GM12891 (cell line): ENCODE results near the gene AGBL1.

Source experiments
- DNase-seq: peaks from one replicate; pipeline ENCODE4 v3.0.0; 2011; ENCODE audit warnings: low spot score; ENCODE audit not compliant: insufficient read length
- FAIRE-seq: peaks from 2 replicates; lab custom pipeline; 2011; peaks lifted over from hg19 to GRCh38; lab: Jason Lieb, UNC
- PAX5 ChIP-seq: IDR thresholded peaks from 2 replicates; pipeline ENCODE4 v1.6.1; 2011; ENCODE audit warnings: low read length, moderate library complexity, mild to moderate bottlenecking; ENCODE audit not compliant: insufficient read depth, severe bottlenecking
- POLR2A ChIP-seq: IDR thresholded peaks from 2 replicates; pipeline ENCODE4 v1.6.1; 2011; ENCODE audit warnings: low read depth, low read length, control low read depth
- POLR2AphosphoS5 ChIP-seq: IDR thresholded peaks from 2 replicates; pipeline ENCODE4 v1.6.1; 2011; ENCODE audit warnings: low read depth, low read length, control low read depth
- POU2F2 ChIP-seq: IDR thresholded peaks from 2 replicates; pipeline ENCODE4 v1.6.1; 2011; ENCODE audit warnings: low read depth, mild to moderate bottlenecking, control low read depth, low read length, moderate library complexity
- SPI1 ChIP-seq: IDR thresholded peaks from 2 replicates; pipeline ENCODE4 v1.6.1; 2011; ENCODE audit warnings: low read depth, low read length, control low read depth
- TAF1 ChIP-seq: IDR thresholded peaks from 2 replicates; pipeline ENCODE4 v1.6.1; 2011; ENCODE audit warnings: low read depth, low read length, control low read depth

The AGBL1 gene

DNA sequence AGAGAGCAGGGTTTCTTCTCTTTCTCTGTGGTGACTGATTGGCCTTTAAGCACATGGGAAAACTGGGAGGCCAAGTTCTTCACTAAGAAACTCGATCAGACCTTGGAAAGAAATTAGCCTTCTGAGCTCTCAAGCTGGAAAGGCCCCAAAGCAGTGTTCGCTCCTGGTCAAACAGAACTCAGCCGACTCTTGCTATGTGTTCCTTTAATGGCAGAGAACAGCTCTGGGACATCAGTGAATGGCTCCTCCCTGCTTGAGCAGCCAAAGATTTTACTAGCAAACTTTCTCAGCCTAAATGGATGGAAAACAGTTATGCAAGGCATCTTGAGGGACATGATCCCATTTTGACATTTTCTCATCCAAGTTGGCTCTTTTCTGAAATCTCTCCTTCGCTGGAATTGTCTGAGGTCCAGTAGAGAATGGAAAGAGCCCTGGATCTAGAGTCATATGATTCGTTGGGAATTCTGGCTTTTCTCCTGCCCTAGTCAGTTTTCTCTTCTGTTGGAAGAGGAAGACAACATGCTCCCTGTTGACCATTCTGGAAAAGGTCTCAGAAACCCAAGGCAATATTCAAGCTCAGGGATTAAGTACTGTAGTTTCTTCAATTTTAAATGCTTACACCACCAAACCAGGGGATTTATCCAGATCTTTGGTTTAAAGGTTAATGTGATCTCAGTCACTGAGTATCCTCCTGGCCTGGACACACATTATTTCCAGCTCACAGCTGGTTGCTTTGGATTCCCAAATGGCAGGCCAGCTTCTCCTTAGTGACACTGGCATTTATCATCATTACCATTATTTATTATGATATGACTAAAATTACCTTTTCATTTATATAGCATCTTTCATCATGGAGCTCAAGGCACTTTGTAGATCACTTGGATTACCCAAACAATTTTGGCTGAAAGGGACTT lies 319.6 kb downstream of the AGBL1 start:
- no peak for TF ChIP-seq POLR2AphosphoS5
- no peak for TF ChIP-seq SPI1
- no peak for TF ChIP-seq PAX5
- TF ChIP-seq POLR2A, result no peak
- TF ChIP-seq POU2F2, result no peak
- TF ChIP-seq TAF1, result no peak
- DNase-seq, result no peak
- FAIRE-seq, result no peak

DNA sequence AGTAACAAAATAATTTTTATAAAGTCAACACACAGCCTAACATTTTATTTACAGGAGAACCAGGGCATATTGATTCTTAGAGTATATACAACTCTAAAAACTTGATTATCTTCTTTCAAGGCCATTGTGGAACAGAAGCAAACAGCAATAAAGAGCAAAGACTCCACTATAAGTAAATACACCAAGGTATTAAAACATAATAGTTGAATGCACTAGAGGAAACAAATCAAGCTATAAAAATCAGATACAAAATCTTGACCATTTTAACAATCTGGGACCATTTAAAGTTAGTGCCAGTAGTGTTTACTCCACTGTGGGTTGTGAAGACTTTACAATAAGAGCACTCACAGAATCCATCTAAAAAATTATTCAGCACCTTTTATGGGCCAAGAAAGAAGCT lies 323.6 kb downstream of the AGBL1 start:
- no peak for TF ChIP-seq SPI1
- TF ChIP-seq TAF1, result no peak
- TF ChIP-seq PAX5, result no peak
- no peak for TF ChIP-seq POLR2AphosphoS5
- no peak for TF ChIP-seq POLR2A
- no peak for TF ChIP-seq POU2F2
- FAIRE-seq (no peak), DNase-seq (no peak)

DNA sequence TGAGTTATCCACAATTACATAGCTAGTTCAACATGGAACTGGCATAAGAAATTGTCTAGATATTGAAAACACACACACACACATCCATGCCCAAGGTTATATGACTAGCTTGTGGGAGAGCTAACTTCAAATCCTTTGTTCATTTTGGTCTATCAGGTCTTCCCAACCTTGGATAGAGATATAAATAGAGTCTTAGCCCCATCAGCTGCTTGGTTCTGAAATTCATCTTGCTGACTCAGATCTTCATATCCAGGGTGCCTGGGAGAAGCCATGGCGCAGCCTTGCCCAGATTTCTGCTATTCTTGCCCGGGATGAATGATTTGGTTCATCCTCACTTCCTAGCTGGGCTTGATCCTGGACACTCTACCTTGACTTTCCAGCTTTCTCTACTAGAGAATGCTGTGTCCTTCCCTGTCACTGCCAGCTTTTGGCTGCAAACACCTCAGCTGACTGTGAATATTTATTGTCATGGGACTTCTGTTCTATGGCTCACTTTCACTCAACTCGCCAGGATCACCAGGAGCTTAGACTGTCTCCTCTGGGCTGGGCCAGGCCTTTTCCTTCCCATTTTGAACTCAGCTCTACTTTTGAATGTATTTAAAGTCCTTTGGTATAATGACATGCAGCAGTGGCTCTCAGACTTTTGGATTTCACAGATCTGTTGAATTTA lies 324.4 kb downstream of the AGBL1 start:
- no peak for DNase-seq
- no peak for TF ChIP-seq POLR2AphosphoS5
- no peak for TF ChIP-seq TAF1
- TF ChIP-seq POLR2A, result no peak
- TF ChIP-seq POU2F2, result no peak
- no peak for TF ChIP-seq PAX5
- TF ChIP-seq SPI1, result no peak
- FAIRE-seq, result no peak

DNA sequence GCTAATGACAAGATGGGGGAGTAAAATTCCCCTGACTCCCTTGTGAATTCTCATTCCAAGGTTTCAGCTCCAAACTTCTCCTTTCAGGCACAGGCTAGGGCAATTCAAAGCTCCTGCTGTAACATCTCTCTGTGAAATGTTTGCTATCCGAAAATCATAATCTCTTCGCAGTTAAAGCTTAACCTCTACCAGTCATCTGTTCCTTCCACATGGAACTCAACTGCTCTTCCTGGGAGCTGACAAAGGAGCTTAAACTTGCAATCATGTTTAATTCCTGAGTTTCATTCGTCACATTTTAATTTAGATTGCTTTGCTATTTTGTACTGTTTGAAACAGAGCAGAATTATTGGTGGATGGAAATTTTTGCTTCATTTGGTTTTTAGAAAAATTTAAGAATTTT lies 328.6 kb downstream of the AGBL1 start:
- DNase-seq, result no peak
- TF ChIP-seq SPI1 (no peak), POU2F2 (no peak), TAF1 (no peak), PAX5 (no peak)
- no peak for FAIRE-seq

DNA sequence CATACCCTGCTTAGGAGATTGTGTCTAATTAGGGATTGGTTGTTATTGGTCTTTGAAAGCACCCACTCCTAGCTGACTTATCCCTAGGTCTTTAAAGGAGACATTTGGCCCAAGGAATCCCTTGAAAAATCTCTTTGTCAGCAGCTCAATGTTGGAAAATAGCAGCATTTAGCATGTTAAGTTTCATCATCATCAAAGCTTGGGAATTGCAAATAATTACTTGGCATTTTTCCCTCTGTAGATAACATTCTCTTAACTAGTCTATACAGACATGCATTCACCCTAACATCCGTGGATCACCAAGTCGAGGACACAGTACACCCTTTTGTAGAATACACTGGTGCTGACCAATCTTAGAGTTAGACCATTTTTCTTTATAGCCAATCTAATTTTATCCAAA lies 332.2 kb downstream of the AGBL1 start:
- TF ChIP-seq TAF1 (no peak), PAX5 (no peak), POU2F2 (no peak), SPI1 (no peak), POLR2A (no peak), POLR2AphosphoS5 (no peak)
- FAIRE-seq (no peak), DNase-seq (no peak)

DNA sequence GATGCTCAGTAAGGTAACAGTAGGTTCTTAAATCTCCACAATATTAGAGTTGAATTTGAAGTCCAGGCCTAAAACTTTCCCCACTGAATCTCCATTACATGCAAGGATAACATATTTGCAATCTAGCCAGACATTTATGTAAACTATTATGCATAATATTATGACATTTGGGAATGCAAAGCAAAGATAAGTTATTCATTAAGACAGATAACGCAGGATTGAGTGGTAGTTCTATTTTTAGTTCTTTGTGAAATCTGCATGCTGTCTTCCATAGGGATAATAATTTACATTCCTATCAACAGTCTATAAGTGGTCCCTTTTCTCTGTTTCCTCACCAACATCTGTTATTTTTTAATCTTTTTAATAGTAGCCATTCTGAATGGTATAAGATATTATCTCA lies 333.5 kb downstream of the AGBL1 start:
- FAIRE-seq, result no peak
- DNase-seq, result no peak
- no peak for TF ChIP-seq POLR2AphosphoS5
- TF ChIP-seq SPI1, result no peak
- TF ChIP-seq TAF1, result no peak
- no peak for TF ChIP-seq POLR2A
- TF ChIP-seq PAX5, result no peak
- TF ChIP-seq POU2F2, result no peak

DNA sequence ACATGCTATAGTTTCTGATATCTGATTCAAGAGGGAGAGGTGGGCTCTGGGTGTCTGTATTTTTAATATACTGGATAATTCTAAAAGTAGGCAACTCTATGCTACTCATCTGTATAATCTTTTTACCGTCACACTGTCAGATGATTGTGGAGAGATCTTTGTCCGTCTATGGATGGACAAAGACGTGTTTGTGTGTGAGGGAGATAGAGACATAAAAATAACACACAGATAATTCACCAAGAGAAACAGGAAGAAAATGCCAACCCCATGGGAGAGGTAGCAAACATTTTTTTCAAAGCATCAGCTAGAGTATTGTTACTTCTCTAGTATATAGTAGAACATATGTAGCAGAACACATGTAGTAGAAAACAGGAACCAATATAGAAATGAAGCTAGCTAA lies 346.1 kb downstream of the AGBL1 start:
- TF ChIP-seq TAF1, result no peak
- no peak for TF ChIP-seq POLR2AphosphoS5
- TF ChIP-seq PAX5, result no peak
- no peak for TF ChIP-seq POLR2A
- no peak for TF ChIP-seq POU2F2
- no peak for TF ChIP-seq SPI1
- DNase-seq, result no peak
- no peak for FAIRE-seq

DNA sequence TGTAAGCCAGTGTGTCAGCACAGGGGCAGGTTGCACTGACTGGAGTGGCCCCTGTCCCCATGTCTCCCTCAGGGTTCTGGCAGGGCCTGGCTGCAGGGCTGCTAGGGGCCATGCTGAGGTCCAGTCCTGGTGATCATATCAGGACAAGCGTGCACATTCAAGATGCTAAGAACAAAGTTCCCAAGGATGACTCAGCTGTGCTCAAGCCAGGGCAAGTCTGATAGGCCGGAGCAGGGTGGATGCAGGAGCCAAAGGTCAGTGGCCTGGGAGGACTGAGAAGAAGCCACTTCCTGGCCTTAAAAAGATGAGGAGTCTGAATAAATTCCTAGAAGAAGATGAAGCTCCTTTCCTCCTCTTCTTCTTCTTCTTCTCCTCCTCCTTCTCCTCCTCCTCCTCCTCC lies 353.2 kb downstream of the AGBL1 start:
- FAIRE-seq (no peak), DNase-seq (no peak)

DNA sequence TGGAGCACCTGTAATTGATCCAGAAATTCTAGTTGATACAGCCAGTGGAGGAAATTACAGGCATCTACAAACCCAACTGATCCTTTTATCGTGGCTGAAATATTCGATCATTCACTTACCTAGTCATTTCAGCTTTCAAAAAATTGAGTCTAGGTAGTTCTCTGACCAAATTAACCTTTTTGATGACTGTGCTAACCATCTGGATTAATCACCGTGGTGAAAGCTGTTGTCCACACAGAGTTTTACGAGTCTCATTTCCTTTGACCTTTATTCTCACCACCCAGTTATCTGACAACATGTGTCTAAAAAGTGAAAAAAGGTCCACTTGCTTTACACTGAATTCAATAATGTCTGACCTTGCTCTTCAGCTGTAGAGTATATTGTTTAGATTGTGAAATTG lies 354.3 kb downstream of the AGBL1 start:
- DNase-seq, result no peak
- TF ChIP-seq POLR2A (no peak), POLR2AphosphoS5 (no peak), POU2F2 (no peak), PAX5 (no peak), TAF1 (no peak), SPI1 (no peak)
- FAIRE-seq, result no peak

More for the DNA sequence above, 353.2 kb downstream of the AGBL1 start:
- no peak for TF ChIP-seq POU2F2
- TF ChIP-seq TAF1, result no peak

DNA sequence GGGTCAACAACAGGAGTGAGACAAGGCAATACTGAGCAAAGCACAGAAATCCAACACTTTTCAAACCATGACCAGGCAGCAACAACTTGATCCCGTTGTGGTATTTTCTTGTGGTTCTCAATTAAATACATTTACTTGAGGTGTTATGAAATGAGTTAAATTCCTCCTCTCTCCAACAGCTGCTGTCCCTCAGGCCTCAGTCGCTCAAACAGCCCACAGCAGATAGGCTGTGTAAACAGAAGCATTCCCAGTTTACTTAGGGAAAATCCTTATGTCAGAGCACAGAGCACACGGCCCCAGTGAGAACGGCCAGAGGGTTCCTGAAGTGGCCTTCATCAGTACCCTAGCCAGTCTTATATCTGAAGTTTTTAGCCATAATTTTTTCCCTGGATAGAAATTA lies 359.9 kb downstream of the AGBL1 start:
- no peak for DNase-seq
- no peak for FAIRE-seq
- TF ChIP-seq POLR2A, result no peak
- TF ChIP-seq TAF1, result no peak
- TF ChIP-seq POLR2AphosphoS5, result no peak
- no peak for TF ChIP-seq POU2F2
- no peak for TF ChIP-seq SPI1
- no peak for TF ChIP-seq PAX5
